HG03439 (cell line): ENCODE data around the gene RIIAD1.
"Not testable (repeated sequence)": the region's sequence is repeated elsewhere in the genome, so short reads cannot be mapped to it uniquely, and the experiment has no call there.

Source experiments
- ATAC-seq: cut with Tn5 transposase; IDR thresholded peaks from one replicate; pipeline ENCODE4 v1.9.1; 2021; ENCODE audit warnings: mild to moderate bottlenecking, moderate library complexity; ENCODE audit not compliant: unreplicated experiment

RIIAD1 gene

DNA sequence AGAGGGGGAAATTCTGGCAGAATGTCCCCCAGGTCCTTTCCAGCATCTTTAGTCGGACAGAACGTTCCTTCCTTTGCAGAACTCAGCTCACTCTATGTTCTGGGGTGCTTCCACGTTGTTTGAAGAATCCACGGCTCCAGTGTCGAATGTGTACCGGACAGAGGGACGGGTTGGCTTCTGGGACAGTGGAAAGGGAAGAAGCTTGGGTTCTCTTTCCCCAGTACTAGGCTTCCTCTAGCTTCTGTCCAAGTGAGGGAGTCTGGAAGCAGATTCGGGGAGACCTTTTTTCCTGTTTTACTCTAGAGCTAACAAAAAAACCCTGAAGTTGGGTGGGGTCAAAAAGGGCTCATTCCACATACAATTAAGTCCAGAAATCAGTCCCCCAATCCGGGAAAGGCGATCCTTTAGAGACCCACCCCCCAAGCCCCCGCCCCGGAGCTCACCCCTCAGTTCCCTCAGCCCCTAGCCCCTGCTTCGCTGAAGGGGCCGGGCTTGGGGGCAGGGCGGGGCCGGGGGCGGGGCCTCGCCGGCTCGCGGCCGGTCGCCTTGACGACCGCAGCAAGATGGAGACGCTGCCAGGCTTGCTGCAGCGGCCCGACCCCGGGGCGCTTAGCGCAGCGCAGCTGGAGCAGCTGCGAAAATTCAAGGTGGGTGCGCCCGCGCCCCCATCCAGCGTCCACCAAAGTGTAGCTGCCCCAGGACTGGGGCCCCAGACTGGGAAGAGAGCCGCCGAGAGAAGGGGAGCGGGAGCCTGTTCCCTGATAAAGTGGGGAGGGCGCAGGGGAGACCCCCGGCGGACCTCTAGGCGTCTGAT, at the start of gene RIIAD1:
TSS of gene RIIAD1 (plus strand) at position 549 of the 814 bp plus-strand sequence. CDS start at position 564, 15 bp downstream.
- no peak for ATAC-seq

GRCh38 chr1:151673407-151673806, 47.9 kb upstream of the RIIAD1 start:
- no peak for ATAC-seq

DNA sequence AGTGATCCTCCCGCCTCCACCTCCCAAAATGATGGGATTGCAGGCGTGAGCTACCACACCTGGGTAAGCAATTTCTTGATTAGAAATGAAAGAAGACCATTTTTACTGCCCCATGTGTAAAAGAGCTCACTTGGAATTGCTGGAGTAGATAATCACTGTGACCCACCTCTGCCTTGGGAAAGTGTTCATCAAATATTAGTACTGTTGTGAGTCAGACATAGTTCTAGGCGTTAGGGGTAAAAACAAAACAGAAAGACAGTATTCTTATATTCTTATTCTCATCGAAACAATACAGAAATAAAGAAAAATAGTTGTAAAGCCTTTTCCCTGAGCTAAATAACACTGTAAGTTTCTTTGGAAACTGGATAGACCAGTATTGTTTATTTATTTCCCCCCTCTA, 40.9 kb upstream of the RIIAD1 start:
- no peak for ATAC-seq

GRCh38 chr1:151680826-151681225, 40.5 kb upstream of the RIIAD1 start:
- ATAC-seq, result no peak

DNA sequence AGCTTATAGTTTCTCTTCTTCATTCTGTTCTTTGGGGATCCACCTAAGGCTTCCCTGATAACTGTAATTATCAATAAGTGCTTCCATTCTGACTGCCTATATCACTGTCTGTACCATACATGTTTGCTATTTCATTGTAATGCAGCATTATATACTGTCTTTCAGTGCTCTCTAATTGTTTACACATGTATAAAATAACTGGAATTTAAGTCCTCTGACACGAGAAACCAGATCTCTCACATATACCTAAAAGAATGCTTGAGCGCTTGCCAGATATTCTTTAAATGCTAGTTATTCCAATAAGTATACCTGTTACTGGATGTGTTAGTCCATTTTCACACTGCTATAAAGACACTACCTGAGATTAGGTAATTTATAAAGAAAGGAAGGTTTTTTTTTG, 39.4 kb upstream of the RIIAD1 start:
- no peak for ATAC-seq

DNA sequence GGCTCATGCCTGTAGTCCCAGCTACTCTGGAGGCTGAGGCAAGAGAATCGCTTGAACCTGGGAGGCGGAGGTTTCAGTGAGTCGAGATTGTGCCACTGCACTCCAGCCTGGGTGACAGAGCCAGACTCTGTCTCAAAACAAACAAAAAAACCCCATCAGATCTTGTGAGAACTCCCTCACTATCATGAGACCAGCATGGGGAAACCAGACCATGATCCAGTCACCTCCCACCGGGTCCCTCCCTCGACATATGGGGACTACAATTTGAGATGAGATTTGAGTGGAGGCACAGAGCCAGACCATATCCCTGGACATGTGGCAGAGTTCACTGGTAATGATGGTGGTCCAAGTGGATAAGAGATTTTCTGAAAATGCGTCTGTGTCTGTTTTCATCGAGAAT, 38.4 kb upstream of the RIIAD1 start:
- ATAC-seq, result not testable (repeated sequence)

DNA sequence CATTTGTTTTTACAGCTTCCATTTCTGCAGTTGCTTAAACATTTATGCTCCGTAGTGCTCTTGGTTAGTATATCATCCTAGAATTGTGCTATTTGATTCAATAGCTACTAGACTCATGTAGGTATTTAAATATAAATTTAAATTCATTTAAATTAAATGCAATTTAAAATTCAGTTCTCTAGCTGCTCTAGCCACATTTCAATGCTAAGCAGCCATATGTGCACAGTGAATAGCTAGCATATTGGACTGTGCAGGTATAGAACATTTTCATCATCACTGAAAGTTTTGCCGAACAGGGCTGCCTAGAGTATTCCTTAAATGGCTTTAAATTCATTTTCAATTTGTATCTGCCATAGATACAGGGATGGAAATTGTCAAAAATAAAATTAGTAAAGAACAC, 37.2 kb upstream of the RIIAD1 start:
- no peak for ATAC-seq

- ATAC-seq, result no peak
Observed at GRCh38 chr1:151686561-151686960, 34.8 kb upstream of the RIIAD1 start.

DNA sequence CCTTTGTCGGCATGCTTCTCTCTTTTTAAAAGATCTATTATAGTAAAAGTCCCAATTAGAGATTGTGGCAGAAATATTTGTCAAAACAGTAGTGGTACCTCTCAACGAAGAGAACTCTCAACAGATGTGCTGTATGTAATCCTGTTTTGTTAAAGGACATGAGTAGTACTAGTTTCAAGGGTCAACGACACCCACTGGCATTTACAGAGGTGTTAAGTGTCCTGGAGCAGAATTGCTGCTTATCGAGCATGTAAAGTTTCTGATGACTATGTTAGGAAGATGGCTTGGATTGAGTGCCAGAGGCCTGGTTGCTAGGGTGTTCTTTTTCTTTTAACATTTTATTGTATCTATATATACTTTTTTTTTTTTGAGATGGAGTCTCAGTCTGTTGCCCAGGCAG, 31.8 kb upstream of the RIIAD1 start:
- no peak for ATAC-seq

DNA sequence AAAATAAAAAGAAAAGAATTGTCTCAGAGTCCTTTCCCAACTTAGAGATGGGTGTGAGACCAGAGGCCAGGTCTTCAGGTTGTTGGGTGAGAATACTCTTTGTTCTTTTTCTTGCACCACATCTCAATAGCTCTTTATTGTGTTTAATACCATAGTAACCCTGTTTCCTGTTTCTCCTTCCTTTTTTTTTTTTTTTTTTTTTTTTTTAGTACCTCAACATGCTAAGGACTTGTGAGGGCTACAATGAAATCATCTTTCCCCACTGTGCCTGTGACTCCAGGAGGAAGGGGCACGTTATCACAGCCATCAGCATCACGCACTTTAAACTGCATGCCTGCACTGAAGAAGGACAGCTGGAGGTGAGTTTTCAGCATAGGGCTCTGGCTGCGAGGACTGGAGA, 29.1 kb upstream of the RIIAD1 start:
- no peak for ATAC-seq

- ATAC-seq, result no peak
Observed at GRCh38 chr1:151693057-151693651, 28.2 kb upstream of the RIIAD1 start.

DNA sequence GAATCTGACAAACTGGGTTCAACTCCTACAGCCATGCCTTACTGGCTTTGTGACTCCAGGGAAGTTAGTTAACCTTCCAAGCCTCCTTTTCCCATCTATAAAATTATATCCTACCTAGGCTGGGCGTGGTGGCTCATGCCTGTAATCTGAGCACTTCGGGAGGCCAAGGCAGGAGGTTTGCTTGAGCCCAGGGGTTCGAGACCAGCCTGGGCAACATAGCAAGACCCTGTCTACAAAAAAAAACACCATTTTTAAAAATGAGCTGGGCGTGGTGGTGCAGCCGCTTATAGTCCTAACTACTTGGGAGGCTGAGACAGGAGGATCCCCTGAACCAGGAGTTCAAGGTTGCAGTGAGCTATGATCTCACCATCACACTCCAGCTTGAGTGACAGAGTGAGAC, 19.8 kb upstream of the RIIAD1 start:
- ATAC-seq, result no peak

DNA sequence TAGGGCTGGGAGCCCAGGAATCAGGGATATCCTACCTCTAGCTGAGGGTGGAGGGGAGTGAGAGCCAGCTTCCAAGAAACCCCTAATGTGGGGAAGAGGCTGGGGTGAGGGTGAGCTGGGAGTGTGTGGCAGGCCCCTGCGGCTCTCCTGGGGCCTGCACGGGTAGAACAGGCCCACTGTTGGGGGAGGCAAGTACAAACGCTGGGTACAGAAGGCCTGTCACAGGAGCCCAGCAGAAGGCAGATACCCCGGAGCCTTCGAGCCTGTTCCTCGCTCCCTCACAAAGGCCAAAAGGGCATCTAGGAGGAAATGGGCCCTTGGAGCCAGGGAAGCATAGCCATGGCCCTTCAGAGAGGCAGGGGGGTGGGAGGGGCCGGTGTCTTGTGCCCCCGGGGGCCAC, 18.4 kb upstream of the RIIAD1 start:
- ATAC-seq, result no peak

DNA sequence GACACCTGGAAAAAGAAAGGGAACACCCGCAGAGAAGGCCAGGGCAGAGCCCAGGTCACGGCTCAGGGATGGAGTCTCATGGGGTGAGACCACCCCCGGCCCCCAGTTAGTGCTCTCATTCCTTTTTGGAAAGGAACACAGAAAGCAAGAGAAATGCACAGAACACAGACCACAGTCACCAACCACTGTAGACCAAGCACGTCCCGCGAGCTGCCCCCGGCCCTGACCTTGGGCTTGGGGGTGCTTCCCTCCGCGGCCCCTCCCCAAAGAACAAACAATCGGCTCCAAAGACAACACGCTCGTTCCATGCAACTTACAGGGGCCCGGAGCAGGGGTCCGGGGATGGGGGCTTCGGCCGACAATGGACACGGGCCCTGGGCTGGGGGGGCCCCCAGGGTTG, 17.5 kb upstream of the RIIAD1 start:
- no peak for ATAC-seq

DNA sequence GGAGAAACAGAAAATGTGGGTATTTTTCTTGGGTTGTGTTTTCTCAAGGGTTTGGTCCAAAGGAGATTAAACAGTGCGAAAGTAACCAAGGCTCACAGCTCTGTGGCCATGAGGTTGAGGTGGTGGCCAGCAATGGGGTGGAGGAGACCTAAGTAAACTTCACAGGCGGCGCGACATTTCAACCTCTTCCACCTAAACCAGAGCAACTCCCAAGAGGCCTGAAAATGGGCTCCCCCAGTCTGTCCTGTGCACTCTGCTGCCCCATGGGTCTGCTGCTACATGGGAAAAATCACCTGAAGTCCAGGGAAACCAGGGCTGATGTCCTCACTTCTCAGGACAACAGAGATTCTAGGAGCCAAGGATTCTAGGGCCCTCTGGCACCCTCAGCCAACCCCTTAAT, 17.1 kb upstream of the RIIAD1 start:
- ATAC-seq, result no peak

DNA sequence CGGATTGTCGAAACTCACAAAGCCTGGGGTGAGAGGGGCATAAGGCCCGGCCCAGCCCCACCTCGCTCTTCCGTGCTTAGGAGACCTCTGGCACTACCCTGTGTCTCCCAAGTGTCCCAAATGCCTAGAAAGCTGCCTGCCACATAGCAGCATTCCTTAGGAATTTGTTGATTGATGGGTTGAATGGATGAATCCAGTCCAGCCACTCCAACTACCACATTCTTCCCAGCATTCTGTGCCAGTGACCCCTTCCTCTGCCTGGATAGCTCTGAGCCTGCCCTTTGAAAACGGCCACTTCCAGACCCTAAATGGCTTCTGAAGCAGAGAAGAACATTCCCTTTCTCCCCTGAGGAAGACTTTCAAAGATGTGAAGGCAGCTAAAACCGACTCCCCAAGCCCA, 16.2 kb upstream of the RIIAD1 start:
- ATAC-seq, result no peak

DNA sequence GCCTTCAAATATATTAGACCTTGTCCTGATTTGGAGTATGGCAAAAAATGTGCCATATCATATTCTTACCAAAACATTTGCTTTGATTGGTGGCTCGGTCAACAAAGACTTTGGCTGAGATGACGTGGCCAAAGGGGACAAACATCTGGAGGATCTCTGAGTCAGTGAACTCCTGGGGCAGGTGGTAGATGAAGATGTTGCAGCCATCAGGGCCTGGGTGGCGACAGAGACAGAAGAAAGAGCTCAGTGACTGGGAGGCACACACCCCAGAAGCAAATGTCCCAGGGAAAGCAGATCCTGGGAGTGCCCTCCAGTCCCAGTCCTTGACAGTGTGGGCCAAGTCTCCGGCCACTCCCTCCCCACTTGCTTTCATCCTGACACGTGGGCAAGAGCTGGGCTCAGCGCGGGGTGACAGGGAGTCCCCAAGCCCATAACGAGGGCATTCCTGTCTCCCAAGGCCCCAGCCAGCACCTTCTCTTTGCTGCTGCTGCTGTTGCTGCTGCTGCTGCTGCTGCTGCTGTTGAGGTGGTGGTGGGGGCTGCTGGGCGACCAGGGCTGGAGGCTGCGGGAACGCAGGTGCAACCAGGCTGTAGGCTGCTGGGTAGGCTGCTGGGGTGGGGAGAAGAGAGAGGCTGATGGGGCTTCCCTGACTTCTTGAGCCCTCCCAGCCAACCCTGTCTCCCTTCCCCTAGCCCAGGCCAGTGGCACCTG, 15.4 kb upstream of the RIIAD1 start:
- ATAC-seq, result no peak

GRCh38 chr1:151706464-151707415, 14.6 kb upstream of the RIIAD1 start:
- ATAC-seq, result no peak

GRCh38 chr1:151707541-151708065, 13.7 kb upstream of the RIIAD1 start:
- ATAC-seq, result no peak

DNA sequence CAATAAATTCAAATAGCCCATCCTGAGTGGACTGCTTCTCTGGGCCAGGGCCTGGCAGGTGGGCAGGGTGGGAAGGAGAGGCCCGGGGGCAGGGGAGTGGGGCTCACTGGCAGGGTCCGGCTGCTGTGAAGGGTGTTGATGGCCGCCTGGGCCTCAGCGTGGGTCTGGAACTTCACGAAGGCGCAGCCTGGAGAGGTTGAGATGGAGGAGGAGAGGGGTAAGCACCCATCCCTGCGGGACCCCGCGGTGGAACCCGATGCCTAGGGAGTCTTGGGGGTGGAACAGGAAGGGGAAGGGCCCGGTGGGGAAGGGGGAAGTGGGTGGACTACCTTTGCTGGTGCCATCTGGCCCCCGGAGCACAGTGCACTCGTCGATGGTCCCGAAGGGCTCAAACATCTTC, 12.4 kb upstream of the RIIAD1 start:
- no peak for ATAC-seq
